ENCODE data around the gene KREMEN1. TPM values are rescaled to one million over a fixed set of nuclear protein-coding genes. Genes with fewer than 3 reads are reported as not detected.

The KREMEN1 gene
- total RNA-seq, 2 donors from 2014 or later: 8.4 to 13.9 TPM

GRCh38 chr22:29204455-29205183 lies 131.8 kb downstream of the KREMEN1 start:
- Histone ChIP-seq H3K9me3 (no peaks in the 10 kb centered on the region), H3K36me3 (no peaks in the 10 kb centered on the region), H3K27ac (no peak overlapping the region), H3K27me3 (replicated peaks; ENCODE audit: insufficient read depth) (no peaks in the 10 kb centered on the region), H3K4me3 (no peak overlapping the region), H3K4me1 (ENCODE audit: control insufficient read depth in 1 of 2, low read depth in 2 of 2) (peaks cover 3 to 8% of the 10 kb centered on the region in 2 donors)
- ATAC-seq (ENCODE audit: insufficient number of reproducible peaks, low FRiP score, low read depth) (no peak), DNase-seq (ENCODE audit: low spot score) (no peak)
- TF ChIP-seq CTCF (IDR thresholded peaks at IDR 0.05): no peak

- H3K9me3 ChIP-seq: no peaks in the 10 kb centered on the region
- no peak for TF ChIP-seq CTCF (IDR thresholded peaks at IDR 0.05)
- DNase-seq (ENCODE audit: low spot score): no peak
- no peak for ATAC-seq (ENCODE audit: insufficient number of reproducible peaks, low FRiP score, low read depth)
- H3K4me3 ChIP-seq: peak overlapping the region; percentile 62
- peaks cover 3 to 8% of the 10 kb centered on the region in 2 donors for H3K4me1 ChIP-seq (ENCODE audit: control insufficient read depth in 1 of 2, low read depth in 2 of 2)
- no peak overlapping the region for H3K27ac ChIP-seq
- no peaks in the 10 kb centered on the region for H3K27me3 ChIP-seq (replicated peaks; ENCODE audit: insufficient read depth)
- no peaks in the 10 kb centered on the region for H3K36me3 ChIP-seq
These were observed 132.4 kb downstream of the KREMEN1 start for GRCh38 chr22:29205252-29205593.

GRCh38 chr22:29205594-29206371 lies 132.9 kb downstream of the KREMEN1 start, which contains the start of gene EMID1:
EMID1 (plus strand) TSS chr22:29205896; CDS start chr22:29206039, 143 bp downstream.
- peaks cover 3 to 8% of the 10 kb centered on the region in 2 donors for H3K4me1 ChIP-seq (ENCODE audit: control insufficient read depth in 1 of 2, low read depth in 2 of 2)
- H3K36me3 ChIP-seq: no peaks in the 10 kb centered on the region
- no peak for TF ChIP-seq CTCF (IDR thresholded peaks at IDR 0.05)
- no peak within 1 kb of the TSS for H3K27ac ChIP-seq
- H3K27me3 ChIP-seq (replicated peaks; ENCODE audit: insufficient read depth): no peaks in the 10 kb centered on the region
- H3K9me3 ChIP-seq: no peaks in the 10 kb centered on the region
- ATAC-seq (ENCODE audit: insufficient number of reproducible peaks, low FRiP score, low read depth) (no peak), DNase-seq (ENCODE audit: low spot score) (no peak)
- H3K4me3 ChIP-seq: peak within 1 kb of the TSS; percentile 72

GRCh38 chr22:29206372-29207242 lies 133.8 kb downstream of the KREMEN1 start:
- H3K4me1 ChIP-seq (ENCODE audit: control insufficient read depth in 1 of 2, low read depth in 2 of 2): peaks cover 3 to 8% of the 10 kb centered on the region in 2 donors
- TF ChIP-seq CTCF (IDR thresholded peaks at IDR 0.05): no peak
- peak overlapping the region; percentile 72 for H3K4me3 ChIP-seq
- no peak for DNase-seq (ENCODE audit: low spot score)
- H3K9me3 ChIP-seq: no peaks in the 10 kb centered on the region
- H3K36me3 ChIP-seq: no peaks in the 10 kb centered on the region
- ATAC-seq (ENCODE audit: insufficient number of reproducible peaks, low FRiP score, low read depth): no peak
- H3K27me3 ChIP-seq (replicated peaks; ENCODE audit: insufficient read depth): no peaks in the 10 kb centered on the region
- no peak overlapping the region for H3K27ac ChIP-seq

GRCh38 chr22:29207243-29207550 lies 134.4 kb downstream of the KREMEN1 start:
- H3K36me3 ChIP-seq: no peaks in the 10 kb centered on the region
- DNase-seq (ENCODE audit: low spot score) (no peak), ATAC-seq (ENCODE audit: insufficient number of reproducible peaks, low FRiP score, low read depth) (no peak)
- TF ChIP-seq CTCF (IDR thresholded peaks at IDR 0.05): no peak
- H3K4me3 ChIP-seq: no peak overlapping the region
- peaks cover 3 to 8% of the 10 kb centered on the region in 2 donors for H3K4me1 ChIP-seq (ENCODE audit: control insufficient read depth in 1 of 2, low read depth in 2 of 2)
- no peak overlapping the region for H3K27ac ChIP-seq
- H3K27me3 ChIP-seq (replicated peaks; ENCODE audit: insufficient read depth): no peaks in the 10 kb centered on the region
- H3K9me3 ChIP-seq: no peaks in the 10 kb centered on the region
